CD14-positive monocyte (primary cell): ENCODE data around the gene AMIGO2. TPM values are rescaled to one million over a fixed set of nuclear protein-coding genes. Genes with fewer than 3 reads are reported as not detected.
A peak's percentile ranks its signal among the peaks of the same experiment; 100 is the strongest.

Source experiments
- DNase-seq, 3 donors: peaks; one replicate each; pipeline ENCODE4 v3.0.0-alpha.2; 2011 to 2022
- H2AFZ ChIP-seq: 2 replicates; pipeline ENCODE4 v1.6.0; 2012; ENCODE audit warnings: mild to moderate bottlenecking, low read depth, low read length, inconsistent platforms; ENCODE audit not compliant: insufficient read depth, poor library complexity, severe bottlenecking
- H3K27ac ChIP-seq, 2 donors: 1 replicate in 1 of 2; 2 replicates in 1 of 2; pipeline ENCODE4 v1.5.1; 2012 to 2013; ENCODE audit warnings: low read length in 2 of 2, control low read depth in 1 of 2, inconsistent platforms in 1 of 2, low read depth in 1 of 2, mild to moderate bottlenecking in 1 of 2
- H3K27me3 ChIP-seq, 2 donors: one replicate each; pipeline versions ENCODE4 v1.6.0 to v1.6.1; 2011 to 2013; ENCODE audit warnings: low read length in 2 of 2; ENCODE audit not compliant: control insufficient read depth in 2 of 2, insufficient read depth in 2 of 2
- H3K36me3 ChIP-seq, 2 donors: replicated peaks in 1 of 2; 1 replicate in 1 of 2; 2 replicates in 1 of 2; pipeline versions ENCODE4 v1.5.1 to v1.6.1; 2012 to 2013; ENCODE audit warnings: low read length in 2 of 2, control low read depth in 1 of 2, inconsistent platforms in 1 of 2, mild to moderate bottlenecking in 1 of 2; ENCODE audit not compliant: insufficient read depth in 2 of 2, control insufficient read depth in 1 of 2
- H3K4me1 ChIP-seq, 2 donors: 1 replicate in 1 of 2; 2 replicates in 1 of 2; pipeline versions ENCODE4 v1.5.1 to v1.6.1; 2012 to 2013; ENCODE audit warnings: low read length in 2 of 2, control low read depth in 1 of 2, inconsistent platforms in 1 of 2, mild to moderate bottlenecking in 1 of 2, moderate library complexity in 1 of 2; ENCODE audit not compliant: insufficient read depth in 2 of 2, control insufficient read depth in 1 of 2
- H3K4me2 ChIP-seq: replicated peaks from 2 replicates; pipeline ENCODE3; 2012; ENCODE audit warnings: low read length, moderate library complexity, mild to moderate bottlenecking; ENCODE audit not compliant: poor library complexity, severe bottlenecking; ENCODE audit errors: extremely low read depth
- H3K4me3 ChIP-seq, 3 experiments: fragments of 200-600 bp in 1 of 3; sonication (generic) in 1 of 3; replicated peaks in 1 of 3; 1 replicate in 2 of 3; 2 replicates in 1 of 3; pipeline ENCODE4 v1.5.1; 2011 to 2013; ENCODE audit warnings: low read length in 3 of 3, mild to moderate bottlenecking in 3 of 3, control low read depth in 2 of 3, low read depth in 2 of 3, inconsistent platforms in 1 of 3, moderate library complexity in 1 of 3
- H3K79me2 ChIP-seq: 2 replicates; pipeline ENCODE4 v1.6.0; 2012; ENCODE audit warnings: mild to moderate bottlenecking, control low read depth, inconsistent platforms, low read length, moderate library complexity; ENCODE audit not compliant: insufficient read depth
- H3K9ac ChIP-seq: 2 replicates; pipeline ENCODE4 v1.6.0; 2017; ENCODE audit warnings: low read length, mild to moderate bottlenecking; ENCODE audit not compliant: insufficient read depth, poor library complexity, severe bottlenecking
- H3K9me3 ChIP-seq, 2 donors: replicated peaks in 1 of 2; 1 replicate in 1 of 2; 2 replicates in 1 of 2; pipeline versions ENCODE4 v1.5.1 to v1.6.1; 2012 to 2013; ENCODE audit warnings: low read length in 2 of 2, control low read depth in 1 of 2; ENCODE audit not compliant: control insufficient read depth in 1 of 2, insufficient read depth in 1 of 2
- H4K20me1 ChIP-seq: 2 replicates; pipeline ENCODE4 v1.6.0; 2012; ENCODE audit warnings: mild to moderate bottlenecking, low read length, control low read depth, moderate library complexity; ENCODE audit not compliant: insufficient read depth
- H3K27ac Mint-ChIP-seq, 7 donors: one replicate each; pipeline ENCODE4 v1.8.0; 2020; ENCODE audit warnings: mild to moderate bottlenecking in 7 of 7, mixed read lengths in 7 of 7, moderate library complexity in 6 of 7, inconsistent platforms in 2 of 7
- H3K27me3 Mint-ChIP-seq, 3 donors: one replicate each; pipeline ENCODE4 v1.8.0; 2021 to 2022; ENCODE audit warnings: low read depth in 3 of 3, mild to moderate bottlenecking in 3 of 3, mixed read lengths in 3 of 3, moderate library complexity in 3 of 3, inconsistent platforms in 1 of 3
- H3K36me3 Mint-ChIP-seq, 2 donors: one replicate each; pipeline ENCODE4 v1.8.0; 2020; ENCODE audit warnings: mixed read lengths in 2 of 2, inconsistent platforms in 1 of 2, mild to moderate bottlenecking in 1 of 2
- H3K4me1 Mint-ChIP-seq: one replicate; pipeline ENCODE4 v1.8.0; 2020; ENCODE audit warnings: mild to moderate bottlenecking, mixed read lengths
- H3K4me3 Mint-ChIP-seq, 2 donors: one replicate each; pipeline ENCODE4 v1.8.0; 2020; ENCODE audit warnings: mild to moderate bottlenecking in 2 of 2, mixed read lengths in 2 of 2, moderate library complexity in 1 of 2
- H3K9me3 Mint-ChIP-seq, 7 donors: one replicate each; pipeline ENCODE4 v1.8.0; 2020 to 2022; ENCODE audit warnings: mixed read lengths in 7 of 7, mild to moderate bottlenecking in 6 of 7, moderate library complexity in 6 of 7, inconsistent platforms in 2 of 7
- WGBS: methylation state at CpG from one replicate; pipeline ENCODE4 v1.1.5; 2013; ENCODE audit warnings: missing lambda C conversion rate; ENCODE audit not compliant: insufficient coverage; 5-methylcytosine and 5-hydroxymethylcytosine counted together
- intact Hi-C, 2 donors: fragments of 100-400 bp; cut with micrococcal nuclease; formaldehyde crosslinking; loops; one replicate each; pipeline versions ENCODE4 v1.15.0 to v1.15.1; 2023
- polyA minus RNA-seq: library from RNA; depleted of rRNA, polyadenylated mRNA; stranded (reverse); fragments of >200 nt; gene quantifications from 2 replicates; pipeline ENCODE4 v1.2.3, GENCODE V29; 2012
- polyA plus RNA-seq, 3 donors: library from polyadenylated mRNA; depleted of rRNA in 1 of 3; unstranded in 2 of 3; stranded (reverse) in 1 of 3; fragments of 300-500 nt in 2 of 3; fragments of >200 nt in 1 of 3; fragmentation: Illumina TruSeq in 2 of 3; gene quantifications; 1 replicate in 2 of 3; 2 replicates in 1 of 3; pipeline ENCODE4 v1.2.3, GENCODE V29; 2012 to 2021
- total RNA-seq, 12 experiments: library from RNA in 1 of 12; stranded (reverse) in 1 of 12; fragments of 120-200 nt in 1 of 12; gene quantifications; one replicate each; pipeline ENCODE4 v1.2.4 and lab custom pipeline; 2013 to 2026; ENCODE audit warnings: mixed read lengths in 6 of 12, inconsistent platforms in 1 of 12
- TF ChIP-seq, protein P1 (sequence below): fragments of 200-600 bp; IDR thresholded peaks from one replicate; pipeline ENCODE4 v1.8.0; 2022; ENCODE audit warnings: antibody characterized with exemption, mild to moderate bottlenecking

The AMIGO2 gene, protein sequence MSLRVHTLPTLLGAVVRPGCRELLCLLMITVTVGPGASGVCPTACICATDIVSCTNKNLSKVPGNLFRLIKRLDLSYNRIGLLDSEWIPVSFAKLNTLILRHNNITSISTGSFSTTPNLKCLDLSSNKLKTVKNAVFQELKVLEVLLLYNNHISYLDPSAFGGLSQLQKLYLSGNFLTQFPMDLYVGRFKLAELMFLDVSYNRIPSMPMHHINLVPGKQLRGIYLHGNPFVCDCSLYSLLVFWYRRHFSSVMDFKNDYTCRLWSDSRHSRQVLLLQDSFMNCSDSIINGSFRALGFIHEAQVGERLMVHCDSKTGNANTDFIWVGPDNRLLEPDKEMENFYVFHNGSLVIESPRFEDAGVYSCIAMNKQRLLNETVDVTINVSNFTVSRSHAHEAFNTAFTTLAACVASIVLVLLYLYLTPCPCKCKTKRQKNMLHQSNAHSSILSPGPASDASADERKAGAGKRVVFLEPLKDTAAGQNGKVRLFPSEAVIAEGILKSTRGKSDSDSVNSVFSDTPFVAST
- total RNA-seq (2013), result 0.77 TPM
- under 1 TPM; 0.14 to 0.77 (median 0.21) TPM for polyA plus RNA-seq
- 0.28 and 0.40 TPM in 2 replicates for polyA minus RNA-seq
- total RNA-seq (lab: John Stamatoyannopoulos, UW), result 1.7 to 17.3 (median 4.7) reads per million in 11 experiments

DNA sequence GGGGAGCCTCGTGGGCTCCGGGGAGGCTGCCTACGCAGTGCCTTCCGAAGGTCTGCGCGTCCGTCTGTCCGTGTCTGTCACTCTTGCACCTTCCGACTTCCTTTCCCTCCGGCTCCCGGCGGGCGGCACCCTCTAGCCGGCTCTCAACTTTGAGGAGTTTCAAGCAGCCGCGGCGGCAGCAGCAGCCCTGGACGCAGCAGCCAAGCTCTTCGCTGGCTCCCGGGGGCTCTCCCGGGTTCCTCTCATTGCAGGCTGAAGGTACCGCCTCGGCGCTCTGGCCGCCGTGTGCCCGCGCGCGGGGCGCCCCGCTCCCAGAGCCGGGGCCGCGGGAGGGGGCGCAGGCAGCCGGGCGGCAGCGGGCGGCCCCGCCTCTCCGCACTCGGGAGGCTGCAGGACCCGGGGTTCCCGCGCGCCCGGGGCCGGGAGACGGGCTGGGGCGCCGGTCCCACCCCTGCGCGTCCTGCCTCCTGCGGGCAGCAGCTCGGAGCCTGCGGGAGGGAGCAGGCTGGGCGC is at the start of gene AMIGO2, which contains the start of gene PCED1B:
AMIGO2 (minus strand) TSS at position 492 of the 513 bp plus-strand sequence. CDS start 957 bp downstream, outside the sequence.
PCED1B (plus strand) TSS at position 154 of the 513 bp plus-strand sequence. CDS start 155,443 bp downstream, outside the sequence.
- Histone ChIP-seq H3K4me1 (peaks cover 30 to 47% of the 10 kb centered on the region in 2 donors), H3K79me2 (no peaks in the 10 kb centered on the region), H3K27ac (peak within 1 kb of the TSS in 1 of 2 donors; percentile 72), H2AFZ (peak within 1 kb of the TSS; percentile 93), H3K4me2 (peak within 1 kb of the TSS; percentile 98), H3K4me3 (peak within 1 kb of the TSS; percentile 56 to 88 (median 56)), H3K9me3 (no peaks in the 10 kb centered on the region), H3K9ac (peak within 1 kb of the TSS; percentile 60), H3K36me3 (no peaks in the 10 kb centered on the region), H3K27me3 (peaks cover 5 to 16% of the 10 kb centered on the region in 2 donors), H4K20me1 (no peaks in the 10 kb centered on the region)
- Mint-ChIP-seq H3K4me1 (peaks cover 47% of the 10 kb centered on the region), H3K9me3 (peaks cover 0 to 2% (median 0%) of the 10 kb centered on the region in 7 donors), H3K27me3 (peaks cover 16 to 22% (median 17%) of the 10 kb centered on the region in 3 donors), H3K4me3 (peak within 1 kb of the TSS; percentile 95 to 100), H3K36me3 (no peaks in the 10 kb centered on the region), H3K27ac (peak within 1 kb of the TSS; percentile 43 to 89 (median 86))
- intact Hi-C loops, result no loop called here
- WGBS, result 0% methylated on average over 54 of the region's 58 CpGs
- DNase-seq, result peak; percentile 38 to 48 (median 39)
- TF ChIP-seq, protein P1, sequence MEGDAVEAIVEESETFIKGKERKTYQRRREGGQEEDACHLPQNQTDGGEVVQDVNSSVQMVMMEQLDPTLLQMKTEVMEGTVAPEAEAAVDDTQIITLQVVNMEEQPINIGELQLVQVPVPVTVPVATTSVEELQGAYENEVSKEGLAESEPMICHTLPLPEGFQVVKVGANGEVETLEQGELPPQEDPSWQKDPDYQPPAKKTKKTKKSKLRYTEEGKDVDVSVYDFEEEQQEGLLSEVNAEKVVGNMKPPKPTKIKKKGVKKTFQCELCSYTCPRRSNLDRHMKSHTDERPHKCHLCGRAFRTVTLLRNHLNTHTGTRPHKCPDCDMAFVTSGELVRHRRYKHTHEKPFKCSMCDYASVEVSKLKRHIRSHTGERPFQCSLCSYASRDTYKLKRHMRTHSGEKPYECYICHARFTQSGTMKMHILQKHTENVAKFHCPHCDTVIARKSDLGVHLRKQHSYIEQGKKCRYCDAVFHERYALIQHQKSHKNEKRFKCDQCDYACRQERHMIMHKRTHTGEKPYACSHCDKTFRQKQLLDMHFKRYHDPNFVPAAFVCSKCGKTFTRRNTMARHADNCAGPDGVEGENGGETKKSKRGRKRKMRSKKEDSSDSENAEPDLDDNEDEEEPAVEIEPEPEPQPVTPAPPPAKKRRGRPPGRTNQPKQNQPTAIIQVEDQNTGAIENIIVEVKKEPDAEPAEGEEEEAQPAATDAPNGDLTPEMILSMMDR, result no peak

DNA sequence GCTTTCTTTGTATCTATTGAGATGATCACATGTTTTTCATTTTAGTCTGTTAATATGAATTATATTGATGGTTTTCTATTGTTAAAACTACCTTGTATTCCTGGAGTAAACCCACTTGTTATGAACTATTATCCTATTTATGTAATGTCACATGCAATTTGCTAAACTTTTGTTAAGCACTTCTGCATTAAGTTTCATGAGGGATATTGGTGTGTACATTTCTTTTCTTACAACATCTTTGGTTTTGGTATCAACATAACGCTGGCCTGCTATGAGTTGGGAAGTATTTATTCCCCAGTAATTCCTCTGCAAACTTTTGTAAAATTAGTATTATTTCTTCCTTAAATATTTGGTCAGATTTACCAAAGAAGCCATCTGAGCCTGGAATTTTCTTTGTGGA is 46.5 kb upstream of the AMIGO2 start:
- no peaks in the 10 kb centered on the region for H4K20me1 ChIP-seq
- no peak overlapping the region for H3K4me3 ChIP-seq
- H3K4me2 ChIP-seq, result no peak overlapping the region
- Mint-ChIP-seq H3K36me3 (no peaks in the 10 kb centered on the region), H3K4me3 (no peak overlapping the region), H3K27ac (no peak overlapping the region), H3K9me3 (no peaks in the 10 kb centered on the region), H3K27me3 (no peaks in the 10 kb centered on the region), H3K4me1 (peaks cover 8% of the 10 kb centered on the region)
- H2AFZ ChIP-seq, result no peak overlapping the region
- no peaks in the 10 kb centered on the region for H3K9me3 ChIP-seq
- H3K4me1 ChIP-seq, result peaks cover 3% of the 10 kb centered on the region in 2 donors
- H3K36me3 ChIP-seq, result no peaks in the 10 kb centered on the region
- H3K27ac ChIP-seq, result no peak overlapping the region
- H3K79me2 ChIP-seq, result no peaks in the 10 kb centered on the region
- TF ChIP-seq, protein P1, result no peak
- H3K27me3 ChIP-seq, result no peaks in the 10 kb centered on the region
- intact Hi-C loops, result no loop called here
- no peak overlapping the region for H3K9ac ChIP-seq
- no peak for DNase-seq
- no CpG with 5 or more reads among the region's 1 CpG for WGBS
